ENCODE measurements around the gene OGDH. TPM values are rescaled to one million over a fixed set of nuclear protein-coding genes. Genes with fewer than 3 reads are reported as not detected.

OGDH gene
- total and polyA plus RNA-seq, 4 donors, result 10.8 to 71.2 (median 41.2) TPM

DNA sequence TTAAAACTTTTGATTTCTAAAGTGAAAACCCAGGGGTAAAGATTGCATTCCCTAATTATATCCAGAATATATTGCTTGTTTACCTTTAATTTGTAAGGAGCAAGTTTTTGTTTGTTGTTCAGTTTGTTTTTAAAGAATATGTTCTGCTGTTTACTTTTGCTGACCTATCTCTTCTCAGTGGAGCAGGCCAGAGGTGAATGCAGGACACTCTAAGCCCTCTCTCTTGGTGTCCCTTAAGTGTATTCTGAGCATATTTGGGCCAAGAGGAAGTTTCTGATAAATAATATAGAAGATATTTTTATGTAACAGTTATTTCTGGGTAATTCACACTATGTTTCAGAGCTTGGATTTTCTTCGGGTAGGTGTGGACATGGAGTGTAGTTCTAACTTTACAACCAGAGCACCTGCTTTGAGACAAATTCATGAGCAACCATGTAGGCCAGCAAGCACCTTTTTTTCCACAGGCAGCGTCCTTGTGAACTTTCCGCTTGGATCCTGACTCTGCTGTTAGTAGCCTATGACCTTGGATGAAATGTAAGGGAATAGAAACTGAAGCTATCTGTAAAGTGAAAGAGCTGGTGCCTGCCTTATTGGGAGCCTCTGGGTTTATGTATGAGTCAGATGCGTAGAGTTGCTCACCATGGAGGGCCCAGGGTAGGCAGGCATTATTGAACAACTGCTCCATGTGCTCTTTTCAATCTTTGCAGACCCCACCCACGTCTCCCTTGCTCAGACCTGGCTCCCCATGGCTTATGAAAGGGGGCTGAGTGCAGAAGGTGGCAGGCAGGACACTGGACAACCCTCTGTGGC, 16.1 kb downstream of the OGDH start:
- whole genome bisulfite sequencing, result 48% methylated on average over 5 of the region's 5 CpGs
- no peaks in the 10 kb centered on the region for H3K27me3 ChIP-seq (ENCODE audit: control insufficient read depth in 4 of 4, insufficient read depth in 4 of 4, low read length in 3 of 4)
- H3K4me3 ChIP-seq (ENCODE audit: low read depth in 1 of 3, low read length in 3 of 3), result no peak overlapping the region
- no peak for DNase-seq (ENCODE audit: low spot score)
- peak; percentile 60 for TF ChIP-seq NR2F2 (IDR thresholded peaks at IDR 0.05)
- TF ChIP-seq HNF4A (conservative IDR thresholded peaks at IDR 0.05), result no peak
- TF ChIP-seq FOXA1 (IDR thresholded peaks at IDR 0.05), result no peak
- TF ChIP-seq YY1 (IDR thresholded peaks at IDR 0.05), result peak; percentile 16
- TF ChIP-seq RXRA (IDR thresholded peaks at IDR 0.05), result peak; percentile 48 to 61
- peak; percentile 20 for TF ChIP-seq REST (IDR thresholded peaks at IDR 0.05)
- TF ChIP-seq TAF1 (conservative IDR thresholded peaks at IDR 0.05), result no peak
- TF ChIP-seq HNF4G (IDR thresholded peaks at IDR 0.05), result no peak
- TF ChIP-seq GABPA (IDR thresholded peaks at IDR 0.05 in 1 of 2, conservative IDR thresholded peaks at IDR 0.05 in 1 of 2), result no peak
- no peak for TF ChIP-seq EGR1 (IDR thresholded peaks at IDR 0.05; ENCODE audit: low read depth in 2 of 2)
- TF ChIP-seq FOXA2 (IDR thresholded peaks at IDR 0.05), result no peak
- no peak for TF ChIP-seq CTCF (IDR thresholded peaks at IDR 0.05; ENCODE audit: low read depth, low read length, missing input control)
- TF ChIP-seq ATF3 (IDR thresholded peaks at IDR 0.05), result no peak
- TF ChIP-seq RAD21 (IDR thresholded peaks at IDR 0.05), result peak in 1 of 2 donors; percentile 6
- TF ChIP-seq SP1 (IDR thresholded peaks at IDR 0.05), result peak; percentile 19
- no peak for TF ChIP-seq JUND (IDR thresholded peaks at IDR 0.05)
- TF ChIP-seq, protein P1, sequence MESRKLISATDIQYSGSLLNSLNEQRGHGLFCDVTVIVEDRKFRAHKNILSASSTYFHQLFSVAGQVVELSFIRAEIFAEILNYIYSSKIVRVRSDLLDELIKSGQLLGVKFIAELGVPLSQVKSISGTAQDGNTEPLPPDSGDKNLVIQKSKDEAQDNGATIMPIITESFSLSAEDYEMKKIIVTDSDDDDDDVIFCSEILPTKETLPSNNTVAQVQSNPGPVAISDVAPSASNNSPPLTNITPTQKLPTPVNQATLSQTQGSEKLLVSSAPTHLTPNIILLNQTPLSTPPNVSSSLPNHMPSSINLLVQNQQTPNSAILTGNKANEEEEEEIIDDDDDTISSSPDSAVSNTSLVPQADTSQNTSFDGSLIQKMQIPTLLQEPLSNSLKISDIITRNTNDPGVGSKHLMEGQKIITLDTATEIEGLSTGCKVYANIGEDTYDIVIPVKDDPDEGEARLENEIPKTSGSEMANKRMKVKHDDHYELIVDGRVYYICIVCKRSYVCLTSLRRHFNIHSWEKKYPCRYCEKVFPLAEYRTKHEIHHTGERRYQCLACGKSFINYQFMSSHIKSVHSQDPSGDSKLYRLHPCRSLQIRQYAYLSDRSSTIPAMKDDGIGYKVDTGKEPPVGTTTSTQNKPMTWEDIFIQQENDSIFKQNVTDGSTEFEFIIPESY (IDR thresholded peaks at IDR 0.05), result no peak
- TF ChIP-seq MAX (IDR thresholded peaks at IDR 0.05), result no peak
- H3K9ac ChIP-seq (ENCODE audit: low read depth in 1 of 2, low read length in 2 of 2), result peak overlapping the region in 1 of 2 donors; percentile 37
- H3K9me3 ChIP-seq (ENCODE audit: control insufficient read depth in 4 of 4, low read length in 3 of 4), result no peaks in the 10 kb centered on the region
- H3K36me3 ChIP-seq (ENCODE audit: control insufficient read depth in 4 of 4, insufficient read depth in 3 of 4, low read depth in 1 of 4, low read length in 3 of 4), result peaks cover 6 to 13% (median 8%) of the 10 kb centered on the region in 4 donors
- H3K4me1 ChIP-seq (ENCODE audit: control insufficient read depth in 4 of 4, insufficient read depth in 4 of 4, low read length in 3 of 4), result peaks cover 2 to 19% (median 18%) of the 10 kb centered on the region in 4 donors
- H3K27ac ChIP-seq (ENCODE audit: low read depth in 1 of 2, low read length in 2 of 2), result peak overlapping the region; percentile 44 to 52
